Measurements from ENCODE around the gene NTSR2. TPM values are rescaled to one million over a fixed set of nuclear protein-coding genes. Genes with fewer than 3 reads are reported as not detected.

The NTSR2 gene
- polyA plus RNA-seq, 1 experiment, result not detected

DNA sequence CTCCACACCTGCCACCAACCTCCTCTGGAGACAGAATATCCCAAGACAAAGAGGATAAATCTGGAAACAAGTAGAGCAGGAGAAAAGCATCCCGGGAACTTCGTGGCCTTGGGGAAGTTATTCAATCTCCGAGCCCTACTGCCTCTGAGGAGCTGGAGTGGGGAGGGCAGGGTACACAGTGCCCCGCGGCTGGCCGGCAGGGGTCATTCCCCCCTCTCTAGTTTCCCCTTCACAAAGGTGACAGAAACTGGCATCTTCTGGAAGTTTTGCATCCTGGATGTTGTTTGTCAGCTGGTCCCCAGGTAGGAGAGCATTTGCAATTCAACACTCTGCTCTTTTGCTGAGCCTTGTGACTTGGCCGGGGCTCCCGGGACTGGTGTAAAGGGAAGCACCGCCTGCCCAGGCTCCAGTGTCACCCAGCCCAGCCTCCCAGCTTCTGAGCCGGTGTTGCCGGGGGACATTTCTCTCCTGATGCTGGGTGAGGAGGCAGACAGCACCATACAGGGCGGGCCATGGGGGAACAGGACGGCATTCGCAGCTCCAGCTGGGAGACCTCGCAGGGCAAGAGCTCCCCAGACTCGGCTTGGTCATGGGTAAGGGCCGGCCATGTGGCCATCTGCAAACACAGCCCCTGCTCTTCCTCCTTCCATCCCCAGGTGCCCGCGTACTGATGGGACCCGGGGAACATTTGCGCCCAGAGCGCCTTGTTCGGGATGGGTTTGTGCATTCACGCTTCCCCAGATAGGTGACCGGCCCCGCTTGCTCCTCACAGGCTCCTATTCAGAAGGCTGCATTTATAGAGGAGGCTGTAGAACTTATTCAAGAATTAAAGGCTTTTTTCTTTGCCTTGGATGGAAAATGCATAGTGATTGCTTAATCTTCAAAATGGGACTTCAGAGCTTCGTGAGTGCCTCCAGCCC lies 7.4 kb upstream of the NTSR2 start:
- ChIA-PET CTCF (interaction anchor here (1.1 to 3.7 kb wide), 2 partner anchors 10 to 108 kb away, joined by 3 to 18 read pairs; no protein-coding TSS in a partner anchor), POLR2A (no interaction called here)
- H3K27me3 ChIP-seq (ENCODE audit: control insufficient read depth, insufficient read depth, low read length), result peaks cover 10% of the 10 kb centered on the region
- no peaks in the 10 kb centered on the region for H3K36me3 ChIP-seq (ENCODE audit: control insufficient read depth, insufficient read depth, low read length)
- DNase-seq (ENCODE audit: low read depth), result no peak
- TF ChIP-seq, protein P1, sequence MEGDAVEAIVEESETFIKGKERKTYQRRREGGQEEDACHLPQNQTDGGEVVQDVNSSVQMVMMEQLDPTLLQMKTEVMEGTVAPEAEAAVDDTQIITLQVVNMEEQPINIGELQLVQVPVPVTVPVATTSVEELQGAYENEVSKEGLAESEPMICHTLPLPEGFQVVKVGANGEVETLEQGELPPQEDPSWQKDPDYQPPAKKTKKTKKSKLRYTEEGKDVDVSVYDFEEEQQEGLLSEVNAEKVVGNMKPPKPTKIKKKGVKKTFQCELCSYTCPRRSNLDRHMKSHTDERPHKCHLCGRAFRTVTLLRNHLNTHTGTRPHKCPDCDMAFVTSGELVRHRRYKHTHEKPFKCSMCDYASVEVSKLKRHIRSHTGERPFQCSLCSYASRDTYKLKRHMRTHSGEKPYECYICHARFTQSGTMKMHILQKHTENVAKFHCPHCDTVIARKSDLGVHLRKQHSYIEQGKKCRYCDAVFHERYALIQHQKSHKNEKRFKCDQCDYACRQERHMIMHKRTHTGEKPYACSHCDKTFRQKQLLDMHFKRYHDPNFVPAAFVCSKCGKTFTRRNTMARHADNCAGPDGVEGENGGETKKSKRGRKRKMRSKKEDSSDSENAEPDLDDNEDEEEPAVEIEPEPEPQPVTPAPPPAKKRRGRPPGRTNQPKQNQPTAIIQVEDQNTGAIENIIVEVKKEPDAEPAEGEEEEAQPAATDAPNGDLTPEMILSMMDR (IDR thresholded peaks at IDR 0.05; ENCODE audit: insufficient read depth, low read depth, low read length), result no peak
- H3K4me3 ChIP-seq (ENCODE audit: low read depth, low read length), result no peak overlapping the region

DNA sequence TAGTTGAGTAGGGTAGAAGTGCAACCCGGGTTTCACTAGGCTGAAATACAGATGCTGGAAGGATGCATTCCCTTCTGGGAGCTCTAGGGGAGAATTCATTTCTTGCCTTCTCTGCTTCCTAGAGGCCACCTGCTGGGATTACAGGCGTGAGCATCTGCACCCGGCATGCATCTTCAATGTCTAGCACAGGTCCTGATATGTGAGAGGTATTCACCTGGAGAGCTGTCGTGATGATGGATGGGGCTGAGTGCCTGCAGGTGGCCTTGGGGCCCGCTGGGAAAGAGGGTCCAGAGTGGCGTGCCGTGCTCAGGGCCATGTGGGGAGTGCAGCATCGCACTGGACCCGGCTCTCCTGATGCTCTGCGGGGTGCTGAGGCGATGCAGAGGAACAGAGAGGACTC lies 6.6 kb upstream of the NTSR2 start:
- DNase-seq (ENCODE audit: low read depth), result no peak
- Histone ChIP-seq H3K4me3 (ENCODE audit: low read depth, low read length) (no peak overlapping the region), H3K36me3 (ENCODE audit: control insufficient read depth, insufficient read depth, low read length) (no peaks in the 10 kb centered on the region), H3K27me3 (ENCODE audit: control insufficient read depth, insufficient read depth, low read length) (peaks cover 10% of the 10 kb centered on the region)
- TF ChIP-seq, protein P1 (IDR thresholded peaks at IDR 0.05; ENCODE audit: insufficient read depth, low read depth, low read length), result no peak
- POLR2A ChIA-PET, result no interaction called here
- CTCF ChIA-PET, result interaction anchor here (1.1 to 3.7 kb wide), 3 partner anchors 11 to 109 kb away, joined by 3 to 18 read pairs (median 4); no protein-coding TSS in a partner anchor

DNA sequence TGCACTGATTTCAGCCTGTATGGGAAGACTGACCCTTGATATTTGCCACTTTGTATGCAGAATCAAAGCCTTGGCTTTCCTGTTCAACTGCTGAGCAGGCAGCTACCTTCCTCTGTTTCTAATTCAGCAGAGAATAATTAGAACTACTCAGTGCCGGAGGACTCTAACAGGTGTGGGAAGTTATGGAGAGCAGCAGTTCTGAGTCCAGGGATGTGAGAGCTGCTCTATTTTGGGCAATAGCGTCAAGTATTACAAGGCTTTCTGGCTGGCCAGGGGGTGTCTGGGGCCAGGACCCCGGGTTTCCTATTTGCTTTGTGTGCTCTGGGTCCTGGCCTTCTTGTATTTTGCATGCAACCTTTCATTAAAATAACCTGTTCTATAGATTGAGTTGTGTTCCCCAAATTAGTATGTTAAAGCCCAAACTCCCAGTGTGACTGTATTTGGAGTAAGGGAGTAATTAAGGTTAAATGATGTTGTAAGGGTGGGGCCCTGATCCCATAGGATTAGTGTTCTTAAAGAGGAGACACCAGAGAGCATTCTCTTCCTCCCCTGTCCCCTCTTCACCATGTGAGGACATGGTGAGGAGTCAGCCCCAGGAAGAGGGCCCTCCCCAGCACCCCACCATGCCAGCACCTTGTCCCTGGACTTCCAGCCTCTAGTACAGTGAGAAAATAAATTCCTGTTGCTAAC lies 5.6 kb upstream of the NTSR2 start:
- TF ChIP-seq, protein P1 (IDR thresholded peaks at IDR 0.05; ENCODE audit: insufficient read depth, low read depth, low read length), result no peak
- ChIA-PET CTCF (interaction anchor here (1.1 to 3.7 kb wide), 2 partner anchors 12 to 91 kb away, joined by 4 to 18 read pairs; no protein-coding TSS in a partner anchor), POLR2A (no interaction called here)
- Histone ChIP-seq H3K4me3 (ENCODE audit: low read depth, low read length) (no peak overlapping the region), H3K36me3 (ENCODE audit: control insufficient read depth, insufficient read depth, low read length) (no peaks in the 10 kb centered on the region), H3K27me3 (ENCODE audit: control insufficient read depth, insufficient read depth, low read length) (peaks cover 10% of the 10 kb centered on the region)
- no peak for DNase-seq (ENCODE audit: low read depth)

DNA sequence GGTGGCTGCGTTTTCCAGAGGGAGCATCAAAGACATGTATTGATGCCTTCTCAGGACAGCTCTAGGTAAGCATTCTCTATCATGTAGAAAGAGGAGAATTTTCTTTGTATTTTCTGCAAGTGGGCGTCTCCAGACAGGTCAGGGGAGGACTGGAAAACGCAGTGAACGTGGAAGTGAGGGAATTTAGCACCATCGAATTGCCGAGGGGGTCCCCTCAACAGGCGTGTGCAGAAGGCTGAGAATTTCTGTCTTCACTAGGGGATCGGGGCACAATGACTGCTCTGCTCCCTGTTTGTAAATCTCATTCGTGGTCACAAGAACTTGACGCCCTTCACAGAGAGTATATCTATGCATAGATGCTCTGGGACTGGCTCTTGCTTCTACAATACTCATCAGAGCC lies 5.0 kb upstream of the NTSR2 start:
- no peak for DNase-seq (ENCODE audit: low read depth)
- H3K4me3 ChIP-seq (ENCODE audit: low read depth, low read length), result no peak overlapping the region
- POLR2A ChIA-PET, result no interaction called here
- peaks cover 15% of the 10 kb centered on the region for H3K27me3 ChIP-seq (ENCODE audit: control insufficient read depth, insufficient read depth, low read length)
- CTCF ChIA-PET, result interaction anchor here (1.3 kb wide), 1 partner anchor 9 kb away, joined by 6 read pairs; no protein-coding TSS in a partner anchor
- no peaks in the 10 kb centered on the region for H3K36me3 ChIP-seq (ENCODE audit: control insufficient read depth, insufficient read depth, low read length)
- TF ChIP-seq, protein P1 (IDR thresholded peaks at IDR 0.05; ENCODE audit: insufficient read depth, low read depth, low read length), result no peak

DNA sequence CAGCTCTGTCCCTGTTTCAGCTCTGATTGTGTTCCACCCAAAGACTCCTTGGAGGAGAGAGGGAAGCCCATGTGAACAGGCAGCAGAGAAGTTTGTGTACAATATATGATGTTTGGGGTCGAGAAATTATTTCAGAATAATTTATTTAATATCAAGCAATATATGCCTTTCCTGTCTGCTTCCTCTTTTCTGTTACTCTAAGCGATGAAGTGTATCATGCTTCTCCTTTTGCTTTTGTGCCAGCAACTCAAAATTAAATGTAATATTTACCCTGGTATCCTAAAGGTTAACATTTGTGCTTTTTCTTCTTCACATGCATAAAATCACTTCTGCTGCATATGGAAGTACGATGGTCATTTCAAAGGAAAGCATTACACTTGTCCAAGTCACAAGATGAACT lies 2.4 kb upstream of the NTSR2 start:
- Histone ChIP-seq H3K4me3 (ENCODE audit: low read depth, low read length) (no peak overlapping the region), H3K27me3 (ENCODE audit: control insufficient read depth, insufficient read depth, low read length) (peaks cover 13% of the 10 kb centered on the region), H3K36me3 (ENCODE audit: control insufficient read depth, insufficient read depth, low read length) (no peaks in the 10 kb centered on the region)
- ChIA-PET CTCF (interaction anchor here (3.2 kb wide), 1 partner anchor 9 kb away, joined by 11 read pairs; no protein-coding TSS in a partner anchor), POLR2A (no interaction called here)
- DNase-seq (ENCODE audit: low read depth), result no peak
- TF ChIP-seq, protein P1 (IDR thresholded peaks at IDR 0.05; ENCODE audit: insufficient read depth, low read depth, low read length), result no peak

Data from BJ (cell line).